Mesenchymal stem cell (in vitro differentiated cells and primary cell): Measurements from ENCODE around the gene MIPOL1.
A peak's percentile ranks its signal among the peaks of the same experiment; 100 is the strongest.
"Not testable (repeated sequence)": the region's sequence is repeated elsewhere in the genome, so short reads cannot be mapped to it uniquely, and the experiment has no call there.

Experiments
- DNase-seq: peaks from one replicate; pipeline ENCODE4 v3.0.0-alpha.2; 2013
- H2AFZ ChIP-seq: one replicate; pipeline ENCODE4 v1.6.1; 2013; ENCODE audit warnings: low read depth, mild to moderate bottlenecking, control low read depth, inconsistent platforms, low read length, moderate library complexity
- H2AK5ac ChIP-seq: 2 replicates; pipeline ENCODE4 v1.6.1; 2013; ENCODE audit warnings: low read length, moderate library complexity, mild to moderate bottlenecking, inconsistent platforms; ENCODE audit not compliant: severe bottlenecking
- H2BK120ac ChIP-seq: one replicate; pipeline ENCODE4 v1.6.1; 2013; ENCODE audit warnings: low read depth, mild to moderate bottlenecking, inconsistent platforms, low read length, moderate library complexity
- H2BK12ac ChIP-seq, 2 experiments: one replicate each; pipeline ENCODE4 v1.6.1; 2013; ENCODE audit warnings: inconsistent platforms in 2 of 2, low read length in 2 of 2, mild to moderate bottlenecking in 2 of 2, moderate library complexity in 2 of 2, control low read depth in 1 of 2
- H2BK15ac ChIP-seq: one replicate; pipeline ENCODE4 v1.6.1; 2013; ENCODE audit warnings: mild to moderate bottlenecking, low read depth, inconsistent platforms; ENCODE audit not compliant: poor library complexity, severe bottlenecking
- H2BK5ac ChIP-seq: 2 replicates; pipeline ENCODE4 v1.6.1; 2013; ENCODE audit warnings: low read depth, mild to moderate bottlenecking, low read length, control low read depth, inconsistent platforms; ENCODE audit not compliant: poor library complexity, severe bottlenecking
- H3K14ac ChIP-seq, 2 experiments: one replicate each; pipeline ENCODE4 v1.6.1; 2013; ENCODE audit warnings: inconsistent platforms in 2 of 2, low read length in 2 of 2, control low read depth in 1 of 2, mild to moderate bottlenecking in 1 of 2, moderate library complexity in 1 of 2
- H3K18ac ChIP-seq, 2 experiments: one replicate each; pipeline ENCODE4 v1.6.1; 2013; ENCODE audit warnings: inconsistent platforms in 2 of 2, low read length in 2 of 2, control low read depth in 1 of 2, low read depth in 1 of 2, mild to moderate bottlenecking in 1 of 2
- H3K23ac ChIP-seq, 2 experiments: one replicate each; pipeline ENCODE4 v1.6.1; 2013; ENCODE audit warnings: inconsistent platforms in 2 of 2, low read length in 2 of 2, mild to moderate bottlenecking in 2 of 2, moderate library complexity in 2 of 2, control low read depth in 1 of 2
- H3K27ac ChIP-seq: 2 replicates; pipeline ENCODE4 v1.5.1; 2013; ENCODE audit warnings: mild to moderate bottlenecking, moderate library complexity, low read length, control low read depth, inconsistent platforms; ENCODE audit not compliant: poor library complexity, severe bottlenecking
- H3K27me3 ChIP-seq, 2 experiments: 2 replicates each; pipeline versions ENCODE4 v1.6.1 to v1.7.0; 2013; ENCODE audit warnings: low read length in 2 of 2, mild to moderate bottlenecking in 2 of 2, moderate library complexity in 2 of 2, control low read depth in 1 of 2, inconsistent platforms in 1 of 2; ENCODE audit not compliant: control insufficient read depth in 1 of 2, insufficient read depth in 1 of 2
- H3K36me3 ChIP-seq, 2 experiments: 2 replicates each; pipeline versions ENCODE4 v1.6.1 to v1.7.0; 2013; ENCODE audit warnings: low read length in 2 of 2, control low read depth in 1 of 2, inconsistent platforms in 1 of 2, low read depth in 1 of 2, mild to moderate bottlenecking in 1 of 2; ENCODE audit not compliant: insufficient read depth in 2 of 2, control insufficient read depth in 1 of 2
- H3K4ac ChIP-seq, 2 experiments: one replicate each; pipeline ENCODE4 v1.6.1; 2013; ENCODE audit warnings: inconsistent platforms in 2 of 2, low read length in 2 of 2, mild to moderate bottlenecking in 2 of 2, moderate library complexity in 2 of 2, control low read depth in 1 of 2, low read depth in 1 of 2
- H3K4me1 ChIP-seq: 2 replicates; pipeline ENCODE4 v1.6.1; 2013; ENCODE audit warnings: low read depth, low read length, control low read depth; ENCODE audit not compliant: control insufficient read depth, insufficient read depth
- H3K4me2 ChIP-seq: 2 replicates; pipeline ENCODE4 v1.6.1; 2013; ENCODE audit warnings: low read length, mild to moderate bottlenecking, inconsistent platforms; ENCODE audit not compliant: poor library complexity, severe bottlenecking
- H3K4me3 ChIP-seq, 2 experiments: 2 replicates each; pipeline versions ENCODE4 v1.5.1 to v1.7.0; 2013; ENCODE audit warnings: low read length in 2 of 2, mild to moderate bottlenecking in 2 of 2, control low read depth in 1 of 2, low read depth in 1 of 2; ENCODE audit not compliant: insufficient read depth in 1 of 2
- H3K79me1 ChIP-seq: replicated peaks from 2 replicates; pipeline ENCODE4 v1.6.1; 2013; ENCODE audit warnings: mild to moderate bottlenecking, control low read depth, low read length, inconsistent platforms; ENCODE audit not compliant: poor library complexity, severe bottlenecking
- H3K9ac ChIP-seq: 2 replicates; pipeline ENCODE4 v1.7.0; 2013; ENCODE audit warnings: mild to moderate bottlenecking, low read length, moderate library complexity
- H3K9me3 ChIP-seq: 2 replicates; pipeline ENCODE4 v1.7.0; 2013; ENCODE audit warnings: mild to moderate bottlenecking, low read length; ENCODE audit not compliant: control insufficient read depth
- H4K8ac ChIP-seq: one replicate; pipeline ENCODE4 v1.6.1; 2013; ENCODE audit warnings: inconsistent platforms, mild to moderate bottlenecking, low read length, moderate library complexity
- H4K91ac ChIP-seq: one replicate; pipeline ENCODE4 v1.6.1; 2013; ENCODE audit warnings: mild to moderate bottlenecking, low read length, inconsistent platforms
- WGBS: methylation state at CpG from one replicate; pipeline ENCODE4 v1.1.7; 2013; ENCODE audit warnings: mixed read lengths; 5-methylcytosine and 5-hydroxymethylcytosine counted together

The MIPOL1 gene

GRCh38 chr14:37230551-37231194 lies 32.9 kb downstream of the MIPOL1 start:
- Histone ChIP-seq H2AFZ (no peak overlapping the region), H3K4me2 (no peak overlapping the region), H4K8ac (no peak overlapping the region), H2BK12ac (no peak overlapping the region), H3K4me1 (no peaks in the 10 kb centered on the region), H3K4me3 (no peak overlapping the region), H2BK5ac (no peak overlapping the region), H2BK15ac (no peak overlapping the region), H3K9ac (no peak overlapping the region), H3K4ac (no peak overlapping the region), H3K27ac (no peak overlapping the region), H3K14ac (no peak overlapping the region), H4K91ac (no peak overlapping the region), H3K36me3 (no peaks in the 10 kb centered on the region), H3K23ac (no peak overlapping the region), H3K9me3 (no peaks in the 10 kb centered on the region), H2AK5ac (no peak overlapping the region), H3K27me3 (no peaks in the 10 kb centered on the region), H3K79me1 (peaks cover 11% of the 10 kb centered on the region), H3K18ac (no peak overlapping the region), H2BK120ac (no peak overlapping the region)
- peak; percentile 66 for DNase-seq
- whole genome bisulfite sequencing = 94% methylated on average over 2 of the region's 5 CpGs

GRCh38 chr14:37232907-37233481 lies 35.3 kb downstream of the MIPOL1 start:
- Histone ChIP-seq H3K18ac (no peak overlapping the region), H3K4me3 (no peak overlapping the region), H3K14ac (no peak overlapping the region), H2BK12ac (no peak overlapping the region), H2BK5ac (no peak overlapping the region), H2AK5ac (no peak overlapping the region), H3K27ac (no peak overlapping the region), H4K8ac (no peak overlapping the region), H3K4ac (no peak overlapping the region), H3K23ac (no peak overlapping the region), H2BK15ac (no peak overlapping the region), H3K36me3 (no peaks in the 10 kb centered on the region), H4K91ac (no peak overlapping the region), H3K4me2 (no peak overlapping the region), H2AFZ (no peak overlapping the region), H3K79me1 (peaks cover 13% of the 10 kb centered on the region), H3K9me3 (no peaks in the 10 kb centered on the region), H2BK120ac (no peak overlapping the region), H3K9ac (no peak overlapping the region), H3K27me3 (no peaks in the 10 kb centered on the region), H3K4me1 (no peaks in the 10 kb centered on the region)
- peak; percentile 70 for DNase-seq
- no CpG with 5 or more reads among the region's 1 CpG for WGBS

GRCh38 chr14:37234222-37234621 lies 36.5 kb downstream of the MIPOL1 start:
- H3K9ac ChIP-seq = no peak overlapping the region
- 90% methylated on average over 2 of the region's 3 CpGs for WGBS
- no peak for DNase-seq
- no peak overlapping the region for H2BK120ac ChIP-seq
- H3K79me1 ChIP-seq = peaks cover 13% of the 10 kb centered on the region
- H3K4me2 ChIP-seq = no peak overlapping the region
- no peak overlapping the region for H2AK5ac ChIP-seq
- H2AFZ ChIP-seq = no peak overlapping the region
- H3K18ac ChIP-seq = no peak overlapping the region
- H4K91ac ChIP-seq = no peak overlapping the region
- H3K4ac ChIP-seq = no peak overlapping the region
- H2BK15ac ChIP-seq = no peak overlapping the region
- no peak overlapping the region for H3K14ac ChIP-seq
- H3K27ac ChIP-seq = no peak overlapping the region
- no peak overlapping the region for H3K4me3 ChIP-seq
- no peak overlapping the region for H2BK5ac ChIP-seq
- H3K4me1 ChIP-seq = no peaks in the 10 kb centered on the region
- H2BK12ac ChIP-seq = no peak overlapping the region
- H3K36me3 ChIP-seq = no peaks in the 10 kb centered on the region
- H3K23ac ChIP-seq = no peak overlapping the region
- H3K27me3 ChIP-seq = no peaks in the 10 kb centered on the region
- H3K9me3 ChIP-seq = no peaks in the 10 kb centered on the region
- no peak overlapping the region for H4K8ac ChIP-seq

DNA sequence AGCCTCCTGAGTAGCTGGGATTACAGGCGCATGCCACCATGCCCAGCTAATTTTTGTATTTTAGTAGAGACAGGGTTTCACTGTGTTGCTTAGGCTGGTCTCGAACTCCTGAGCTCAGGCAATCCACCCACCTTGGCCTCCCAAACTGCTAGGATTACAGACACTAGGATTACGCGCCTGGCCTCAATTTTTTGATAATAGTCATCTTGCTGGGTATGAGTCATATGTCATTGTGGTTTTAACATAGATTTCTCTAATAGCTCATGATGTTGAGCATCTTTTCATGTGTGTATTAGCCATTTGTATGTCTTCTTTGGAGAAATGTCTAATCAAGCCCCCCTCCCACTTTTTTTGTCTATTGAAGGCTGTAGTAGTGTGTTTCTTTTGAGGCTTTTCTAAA lies 38.3 kb downstream of the MIPOL1 start:
- not testable (repeated sequence) for H3K23ac ChIP-seq, H3K36me3 ChIP-seq, H2AK5ac ChIP-seq, H3K4me2 ChIP-seq, H2BK12ac ChIP-seq, H2BK5ac ChIP-seq, H3K9ac ChIP-seq, H3K18ac ChIP-seq, H3K27me3 ChIP-seq, H2BK120ac ChIP-seq, H4K8ac ChIP-seq, H2AFZ ChIP-seq, H4K91ac ChIP-seq, H3K9me3 ChIP-seq, H2BK15ac ChIP-seq, H3K27ac ChIP-seq, H3K4me1 ChIP-seq, H3K4ac ChIP-seq, H3K4me3 ChIP-seq, H3K14ac ChIP-seq
- 63% methylated on average over 3 of the region's 4 CpGs for WGBS
- peaks cover 15% of the 10 kb centered on the region for H3K79me1 ChIP-seq
- DNase-seq = peak; percentile 51
